NCI-H2029 treated with DMSO at 0.1 percent for 48 hours (cell line): ENCODE measurements around the gene SPACA6.
"Not testable (repeated sequence)": the region's sequence is repeated elsewhere in the genome, so short reads cannot be mapped to it uniquely, and the experiment has no call there.

Experiments
- DNase-seq: peaks from one replicate; lab custom pipeline; 2025; lab: John Stamatoyannopoulos, UW

Gene SPACA6, protein sequence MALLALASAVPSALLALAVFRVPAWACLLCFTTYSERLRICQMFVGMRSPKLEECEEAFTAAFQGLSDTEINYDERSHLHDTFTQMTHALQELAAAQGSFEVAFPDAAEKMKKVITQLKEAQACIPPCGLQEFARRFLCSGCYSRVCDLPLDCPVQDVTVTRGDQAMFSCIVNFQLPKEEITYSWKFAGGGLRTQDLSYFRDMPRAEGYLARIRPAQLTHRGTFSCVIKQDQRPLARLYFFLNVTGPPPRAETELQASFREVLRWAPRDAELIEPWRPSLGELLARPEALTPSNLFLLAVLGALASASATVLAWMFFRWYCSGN

DNA sequence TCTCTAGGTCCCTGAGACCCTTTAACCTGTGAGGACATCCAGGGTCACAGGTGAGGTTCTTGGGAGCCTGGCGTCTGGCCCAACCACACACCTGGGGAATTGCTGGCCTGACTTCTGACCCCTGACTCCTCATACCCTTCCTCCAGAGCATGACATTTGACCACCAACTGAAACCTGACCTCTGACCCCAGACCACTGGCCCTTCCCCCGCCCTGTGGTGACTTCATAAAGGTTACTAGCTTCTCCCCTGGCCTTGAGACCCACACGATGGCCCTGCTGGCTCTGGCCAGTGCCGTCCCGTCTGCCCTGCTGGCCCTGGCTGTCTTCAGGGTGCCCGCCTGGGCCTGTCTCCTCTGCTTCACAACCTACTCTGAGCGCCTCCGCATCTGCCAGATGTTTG lies at the start of gene SPACA6:
SPACA6 (plus strand) TSS at position 71 of the 400 bp plus-strand sequence; CDS start at position 268, 197 bp downstream.
- DNase-seq: no peak

- no peak for DNase-seq
These were observed 48.4 kb upstream of the SPACA6 start for GRCh38 chr19:51644636-51645271.

DNA sequence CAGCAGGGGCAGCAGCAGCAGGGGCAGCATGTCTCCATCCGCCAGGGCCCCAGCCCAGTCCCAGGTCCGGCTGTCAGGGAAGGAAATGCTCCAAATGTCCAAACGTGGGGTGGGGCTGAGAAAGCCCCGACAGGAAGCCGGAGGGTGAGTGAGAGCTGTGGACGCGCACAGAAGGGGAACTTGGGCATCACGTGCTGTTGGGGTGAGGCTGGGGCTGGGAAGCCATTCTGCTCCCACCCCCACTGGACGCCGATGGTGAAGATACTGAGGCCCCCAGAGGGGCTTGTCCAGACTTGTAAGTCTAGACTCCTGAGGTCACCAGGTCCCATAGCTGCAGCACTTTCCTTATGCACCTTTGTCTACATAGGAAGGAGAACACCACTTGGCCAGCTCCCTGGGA lies 46.4 kb upstream of the SPACA6 start, which contains the start of gene SIGLEC14:
SIGLEC14 (minus strand) TSS at position 96 of the 400 bp plus-strand sequence; CDS start at position 30, 66 bp downstream.
- not testable (repeated sequence) for DNase-seq

GRCh38 chr19:51647318-51647717 lies 45.8 kb upstream of the SPACA6 start:
- DNase-seq: no peak

DNA sequence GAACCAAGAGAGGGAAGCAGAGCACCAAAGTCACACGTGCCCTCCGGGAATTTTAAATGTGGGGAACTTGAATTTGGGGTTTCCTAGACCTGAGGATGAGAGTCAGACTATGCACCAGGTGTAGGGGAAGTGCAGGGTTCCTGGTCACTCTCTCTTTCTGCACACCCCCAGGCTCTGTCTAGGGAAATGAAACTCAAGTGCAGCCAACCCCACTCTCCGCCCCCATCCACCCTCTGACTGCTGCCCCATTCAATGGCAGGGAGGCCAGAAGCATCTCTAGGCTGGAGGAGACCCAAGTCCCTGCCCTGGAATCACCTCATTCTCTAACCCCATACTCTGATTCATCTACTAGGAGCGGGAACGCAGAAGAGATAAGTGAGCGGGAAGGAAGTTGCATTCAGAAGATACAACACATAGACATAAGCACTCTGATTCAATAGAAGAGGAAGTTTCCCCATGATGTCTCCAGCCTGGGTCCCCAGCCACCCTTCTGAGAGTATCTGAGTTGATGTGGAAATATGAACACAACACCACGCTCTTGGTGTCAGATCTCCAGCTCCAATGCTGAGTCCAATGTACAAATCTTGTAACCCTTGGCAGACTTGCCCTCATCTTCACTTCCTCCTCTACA lies 41.8 kb upstream of the SPACA6 start:
- DNase-seq: no peak

DNA sequence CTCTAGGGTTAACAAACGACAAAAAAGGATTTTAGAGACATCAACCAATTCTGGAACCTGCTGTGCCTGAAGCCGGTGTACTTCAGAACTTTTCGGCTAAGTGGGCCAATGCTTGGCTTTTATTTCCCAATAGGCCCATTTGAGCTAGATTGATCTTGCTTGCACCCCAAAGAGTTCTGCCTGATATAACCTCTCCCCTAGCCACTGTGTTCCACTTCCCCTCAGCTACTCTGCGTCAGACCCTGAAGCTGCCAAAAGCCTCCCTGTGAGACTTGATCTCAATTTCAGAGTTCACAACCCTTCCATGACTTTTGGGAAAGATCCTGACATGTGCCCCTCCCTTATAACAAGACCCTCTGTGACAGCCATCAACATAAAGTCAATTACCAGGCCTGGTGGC lies 40.9 kb upstream of the SPACA6 start:
- no peak for DNase-seq

DNA sequence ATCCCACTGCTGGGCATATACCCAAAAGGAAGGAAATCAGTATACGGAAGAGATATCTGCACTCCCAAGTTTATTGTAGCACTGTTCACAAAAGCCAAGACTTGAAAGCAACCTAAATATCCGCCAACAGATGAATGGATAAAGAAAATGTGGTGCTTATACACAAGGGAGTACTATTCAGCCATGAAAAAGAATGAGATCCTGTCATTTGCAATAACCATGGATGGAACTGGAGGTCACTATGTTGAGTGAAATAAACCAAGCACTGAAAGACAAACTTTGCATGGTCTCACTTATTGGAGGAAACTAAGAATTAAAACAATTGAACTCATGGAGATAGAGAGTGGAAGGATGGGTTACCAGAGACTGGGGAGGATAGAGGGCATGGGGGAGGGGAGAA lies 40.0 kb upstream of the SPACA6 start:
- no peak for DNase-seq

DNA sequence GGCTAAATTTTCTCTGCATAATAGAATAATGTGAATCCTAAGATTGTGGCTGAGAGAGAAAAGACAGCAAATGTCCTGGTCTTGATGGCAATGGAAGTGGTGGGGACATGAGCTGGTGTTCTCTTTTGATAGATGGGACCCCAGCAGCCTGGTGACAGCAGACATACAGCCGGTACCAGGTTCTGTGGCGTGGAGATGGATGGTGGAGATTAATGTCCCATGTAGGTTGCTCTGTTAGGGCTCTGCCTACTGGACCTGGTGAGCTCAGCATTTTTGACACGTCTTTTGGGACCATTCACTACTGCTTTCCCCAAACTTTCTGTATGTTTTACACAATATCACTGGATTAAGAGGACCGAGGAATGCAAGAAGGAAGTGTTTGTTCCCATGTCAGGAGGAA lies 38.3 kb upstream of the SPACA6 start:
- no peak for DNase-seq

- no peak for DNase-seq
These were observed 32.0 kb upstream of the SPACA6 start for GRCh38 chr19:51660975-51661600.

- no peak for DNase-seq
These were observed 29.5 kb upstream of the SPACA6 start for GRCh38 chr19:51663650-51664049.

DNA sequence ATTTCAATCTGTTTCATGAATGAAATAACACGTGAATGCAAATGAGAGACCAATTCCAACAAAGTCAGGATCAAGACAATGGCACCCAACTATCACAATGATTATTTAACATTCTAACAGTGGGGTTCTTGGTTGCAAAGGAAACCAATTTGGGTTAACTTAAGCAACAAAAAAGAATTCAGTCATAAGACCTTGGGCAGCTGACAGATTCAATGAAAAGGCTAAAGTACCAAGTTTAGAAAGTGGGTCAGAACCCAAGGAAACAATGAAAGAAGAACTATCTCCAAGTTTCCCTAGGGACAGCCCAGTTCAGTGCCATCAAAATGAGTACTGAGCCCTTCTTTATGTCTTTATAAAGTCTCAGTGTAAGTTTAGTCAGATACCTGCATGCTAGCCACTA lies 29.0 kb upstream of the SPACA6 start:
- no peak for DNase-seq

DNA sequence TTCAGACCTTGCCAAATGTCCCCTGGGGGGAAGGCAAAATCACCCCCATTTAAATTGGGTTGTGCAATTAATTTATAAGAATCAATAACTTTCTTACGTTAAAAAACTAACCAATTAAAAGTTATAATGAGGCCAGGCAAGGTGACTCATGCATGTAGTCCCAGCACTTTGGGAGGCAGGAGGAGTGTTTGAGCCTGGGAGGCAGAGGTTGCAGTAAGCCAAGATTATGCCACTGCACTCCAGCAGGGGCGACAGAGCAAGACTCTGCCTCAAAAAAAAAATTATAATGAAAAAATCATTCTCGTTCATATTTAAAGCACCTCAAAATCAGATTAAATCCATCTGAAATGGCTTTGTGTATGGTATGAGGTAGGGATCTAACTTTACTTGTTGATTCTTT lies 28.1 kb upstream of the SPACA6 start:
- DNase-seq: no peak

GRCh38 chr19:51668216-51668615 lies 24.9 kb upstream of the SPACA6 start:
- DNase-seq: no peak

DNA sequence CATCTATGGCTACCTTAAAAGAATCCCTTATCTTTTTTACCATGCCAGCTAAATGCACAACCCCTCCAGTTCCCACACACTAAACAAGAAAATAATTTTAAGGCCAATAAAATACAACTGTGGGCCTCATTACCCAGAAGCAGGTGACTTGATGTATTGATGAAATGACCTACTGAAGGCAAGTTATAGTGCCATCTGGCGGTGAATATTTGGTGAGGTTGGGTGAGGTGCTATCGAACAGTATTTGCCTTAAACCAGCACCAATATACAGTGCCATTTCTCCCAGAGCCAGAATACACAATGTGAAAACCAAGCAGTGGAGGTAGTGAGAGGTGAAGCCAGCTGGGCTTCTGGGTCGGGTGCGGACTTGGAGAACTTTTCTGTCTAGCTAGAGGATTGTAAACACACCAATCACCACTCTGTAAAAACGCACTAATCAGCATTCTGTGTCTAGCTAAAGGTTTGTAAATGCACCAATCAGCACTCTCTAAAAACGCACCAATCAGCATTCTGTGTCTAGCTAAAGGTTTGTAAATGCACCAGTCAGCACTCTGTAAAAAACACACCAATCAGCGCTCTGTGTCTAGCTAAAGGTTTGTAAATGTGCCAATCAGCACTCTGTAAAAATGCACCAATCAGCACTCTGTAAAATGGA lies 17.1 kb upstream of the SPACA6 start:
- not testable (repeated sequence) for DNase-seq

DNA sequence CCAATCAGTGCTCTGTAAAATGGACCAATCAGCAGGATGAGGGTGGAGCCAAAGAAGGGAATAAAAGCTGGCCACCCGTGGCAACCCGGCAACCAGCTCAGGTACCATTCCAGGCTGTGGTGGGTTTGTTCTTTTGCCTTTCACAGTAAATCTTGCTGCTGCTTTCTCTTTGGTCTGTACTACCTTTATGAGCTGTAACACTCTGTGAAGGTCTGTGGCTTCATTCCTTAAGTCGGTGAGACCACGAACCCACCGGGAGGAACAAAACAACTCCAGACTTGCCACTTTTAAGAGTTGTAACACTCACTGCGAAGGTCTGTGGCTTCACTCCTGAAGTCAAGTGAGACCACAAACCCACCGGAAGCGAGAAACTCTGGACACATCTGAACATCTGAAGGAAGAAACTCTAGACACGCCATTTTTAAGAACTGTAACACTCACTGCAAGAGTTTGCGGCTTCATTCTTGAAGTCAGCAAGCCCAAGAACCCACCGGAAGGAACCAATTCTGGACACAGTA lies 16.5 kb upstream of the SPACA6 start:
- no peak for DNase-seq

DNA sequence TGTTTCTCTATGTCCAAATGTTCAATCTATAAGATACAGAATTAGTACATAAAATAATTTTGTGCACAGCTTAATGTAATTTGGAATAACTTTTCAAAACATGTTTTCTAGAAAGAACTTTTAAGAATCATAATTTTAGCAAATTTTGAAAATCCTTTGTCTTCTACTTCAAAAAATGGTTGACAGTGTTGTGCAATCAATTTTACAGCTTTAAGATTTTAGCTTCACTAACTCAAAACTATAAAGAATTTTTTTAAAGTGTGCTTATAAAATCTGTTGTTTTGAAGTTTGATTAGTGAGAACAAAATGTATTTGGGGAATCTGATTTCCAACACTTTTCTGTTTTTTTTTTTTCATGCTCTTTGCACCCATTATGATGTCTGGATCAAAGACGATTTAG lies 12.7 kb upstream of the SPACA6 start:
- DNase-seq: no peak

DNA sequence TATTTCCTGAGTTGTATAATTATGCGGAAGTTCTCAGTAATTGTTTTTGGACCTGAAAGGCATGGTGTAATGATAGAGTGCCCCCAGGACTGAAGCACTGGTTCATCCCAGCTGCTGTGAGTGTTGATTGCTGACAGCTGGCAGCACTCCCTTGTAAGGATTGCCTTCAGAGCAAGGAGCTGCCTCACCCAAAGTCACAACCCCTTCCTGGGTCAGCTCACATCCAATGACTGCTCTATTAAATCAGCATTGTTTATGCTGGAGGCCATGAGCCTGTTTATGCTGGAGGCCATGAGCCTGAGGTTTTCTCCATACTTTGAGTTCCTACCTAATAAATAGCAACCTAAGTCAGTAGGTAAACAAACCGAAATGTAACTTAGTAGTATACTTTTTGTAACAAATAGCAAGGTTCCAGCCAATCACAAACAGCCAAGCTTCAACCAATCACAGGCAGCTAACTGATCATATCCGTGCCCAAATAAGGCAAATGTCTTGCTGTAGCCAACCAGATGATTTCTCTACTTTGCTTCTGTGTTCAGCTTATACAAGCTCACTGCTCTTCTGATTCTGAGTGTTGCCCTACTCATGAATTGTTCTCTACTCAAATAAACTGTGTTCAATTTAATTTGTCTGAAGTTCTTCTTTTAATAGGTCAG lies 11.7 kb upstream of the SPACA6 start:
- DNase-seq: no peak

DNA sequence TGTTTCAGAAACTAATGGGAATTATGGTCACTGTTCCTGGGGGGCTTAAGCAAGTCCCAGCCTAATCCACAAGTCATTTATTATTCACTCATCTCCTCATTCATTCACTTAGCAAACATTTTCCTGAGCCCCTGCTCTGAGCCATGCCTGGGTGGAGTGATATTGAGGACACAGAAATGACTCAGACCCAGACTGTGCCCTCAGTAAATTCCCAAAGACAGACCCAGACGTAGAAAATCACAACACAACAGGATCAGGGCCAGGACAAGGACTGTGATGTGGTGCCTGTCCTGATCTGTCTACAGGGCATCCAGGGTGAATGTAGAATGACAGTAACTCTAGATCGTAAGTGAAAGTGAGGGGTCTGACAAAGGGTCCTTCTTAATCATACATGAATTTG lies 7.0 kb upstream of the SPACA6 start:
- no peak for DNase-seq

- DNase-seq: no peak
These were observed 5.1 kb upstream of the SPACA6 start for GRCh38 chr19:51687791-51688670.
